HL-60 (cell line): Measurements from ENCODE around the gene PHLDB2.

Experiments used
- DNase-seq, 2 experiments: peaks; one replicate each; pipeline ENCODE4 v3.0.0-alpha.2; 2010 to 2020; ENCODE audit warnings: low read depth in 1 of 2, low spot score in 1 of 2
- H3K27ac ChIP-seq: fragments of 250-450 bp; sonication (Bioruptor Pico); replicated peaks from 2 replicates; pipeline ENCODE4 v1.5.1; 2020; ENCODE audit warnings: mild to moderate bottlenecking, moderate library complexity
- H3K27me3 ChIP-seq: fragments of 250-450 bp; sonication (Bioruptor Pico); 2 replicates; pipeline ENCODE4 v1.5.1; 2021; ENCODE audit warnings: mild to moderate bottlenecking, moderate library complexity; ENCODE audit not compliant: insufficient read depth, poor library complexity, severe bottlenecking
- H3K4me3 ChIP-seq: replicated peaks from 2 replicates; pipeline ENCODE4 v1.5.1; 2011; ENCODE audit warnings: mild to moderate bottlenecking, control low read depth, low read length; ENCODE audit not compliant: insufficient read depth
- CTCF ChIP-seq: IDR thresholded peaks from one replicate; pipeline ENCODE4 v1.5.1; 2011; ENCODE audit warnings: low read length, control low read depth, inconsistent platforms; ENCODE audit not compliant: insufficient read depth
- GABPA ChIP-seq: IDR thresholded peaks from 2 replicates; pipeline ENCODE4 v1.6.1; 2012; ENCODE audit warnings: low read depth
- POLR2AphosphoS5 ChIP-seq: IDR thresholded peaks from 2 replicates; pipeline ENCODE4 v1.6.1; 2012; ENCODE audit warnings: low read depth
- REST ChIP-seq: IDR thresholded peaks from 2 replicates; pipeline ENCODE4 v1.6.1; 2012; ENCODE audit warnings: low read depth; ENCODE audit not compliant: insufficient replicate concordance
- SPI1 ChIP-seq: IDR thresholded peaks from 2 replicates; pipeline ENCODE4 v1.6.1; 2012; ENCODE audit warnings: low read depth, mild to moderate bottlenecking, borderline replicate concordance

PHLDB2 gene

GRCh38 chr3:111929484-111929883 is 70.4 kb downstream of the PHLDB2 start:
- DNase-seq, result no peak
- H3K27ac ChIP-seq, result no peak overlapping the region

GRCh38 chr3:111932946-111933345 is 73.9 kb downstream of the PHLDB2 start:
- DNase-seq, result no peak
- TF ChIP-seq GABPA (no peak), SPI1 (no peak), POLR2AphosphoS5 (no peak), REST (no peak), CTCF (no peak)
- peaks cover 3% of the 10 kb centered on the region for H3K27me3 ChIP-seq
- H3K4me3 ChIP-seq, result no peak overlapping the region
- no peak overlapping the region for H3K27ac ChIP-seq

More at GRCh38 chr3:111929484-111929883, 70.4 kb downstream of the PHLDB2 start:
- no peak overlapping the region for H3K4me3 ChIP-seq
- TF ChIP-seq GABPA (no peak), SPI1 (no peak), POLR2AphosphoS5 (no peak), CTCF (no peak), REST (no peak)
- H3K27me3 ChIP-seq, result peaks cover 3% of the 10 kb centered on the region

- Histone ChIP-seq H3K27ac (no peak overlapping the region), H3K27me3 (peaks cover 3% of the 10 kb centered on the region), H3K4me3 (no peak overlapping the region)
- TF ChIP-seq POLR2AphosphoS5, result no peak
- no peak for TF ChIP-seq GABPA
- no peak for TF ChIP-seq CTCF
- no peak for TF ChIP-seq REST
- no peak for TF ChIP-seq SPI1
- no peak for DNase-seq
These were observed 77.3 kb downstream of the PHLDB2 start for GRCh38 chr3:111936191-111936841.
